Measurements from ENCODE around the gene FAM20C.

The FAM20C gene

DNA sequence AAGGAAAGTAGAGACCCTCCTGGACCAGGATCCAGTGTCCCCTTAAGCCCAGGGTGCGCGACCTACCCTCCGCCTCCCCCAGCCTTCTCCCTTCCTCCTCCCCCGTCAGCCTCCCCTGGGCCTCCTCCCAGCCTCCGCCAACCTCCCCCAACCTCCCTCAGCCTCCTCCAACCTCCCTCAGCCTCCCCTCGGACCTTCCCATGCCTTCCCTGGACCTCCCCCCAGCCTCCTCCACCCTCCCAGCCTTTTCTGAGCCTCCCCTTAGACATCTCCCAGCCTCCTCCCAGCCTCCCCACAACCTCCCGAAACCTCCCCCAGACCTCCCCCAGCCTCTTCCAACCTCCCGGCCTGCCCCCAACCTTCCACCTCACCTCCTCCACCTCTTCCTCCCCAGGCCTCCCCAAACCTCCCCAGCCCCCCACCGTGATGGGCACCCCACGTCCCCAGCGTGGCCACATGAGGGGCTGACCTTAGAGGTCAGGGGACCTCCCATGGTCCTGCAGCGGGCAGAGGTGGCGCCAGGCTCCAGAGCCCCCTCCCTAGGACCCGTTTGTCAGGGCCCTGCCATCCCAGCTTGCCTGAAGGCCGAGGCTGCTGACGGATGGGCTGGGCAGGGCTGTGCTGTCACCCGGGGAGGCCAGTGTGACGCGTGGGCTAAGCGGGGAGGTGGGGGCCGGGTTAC, 18.8 kb downstream of the FAM20C start:
- TF ChIP-seq, protein P1, sequence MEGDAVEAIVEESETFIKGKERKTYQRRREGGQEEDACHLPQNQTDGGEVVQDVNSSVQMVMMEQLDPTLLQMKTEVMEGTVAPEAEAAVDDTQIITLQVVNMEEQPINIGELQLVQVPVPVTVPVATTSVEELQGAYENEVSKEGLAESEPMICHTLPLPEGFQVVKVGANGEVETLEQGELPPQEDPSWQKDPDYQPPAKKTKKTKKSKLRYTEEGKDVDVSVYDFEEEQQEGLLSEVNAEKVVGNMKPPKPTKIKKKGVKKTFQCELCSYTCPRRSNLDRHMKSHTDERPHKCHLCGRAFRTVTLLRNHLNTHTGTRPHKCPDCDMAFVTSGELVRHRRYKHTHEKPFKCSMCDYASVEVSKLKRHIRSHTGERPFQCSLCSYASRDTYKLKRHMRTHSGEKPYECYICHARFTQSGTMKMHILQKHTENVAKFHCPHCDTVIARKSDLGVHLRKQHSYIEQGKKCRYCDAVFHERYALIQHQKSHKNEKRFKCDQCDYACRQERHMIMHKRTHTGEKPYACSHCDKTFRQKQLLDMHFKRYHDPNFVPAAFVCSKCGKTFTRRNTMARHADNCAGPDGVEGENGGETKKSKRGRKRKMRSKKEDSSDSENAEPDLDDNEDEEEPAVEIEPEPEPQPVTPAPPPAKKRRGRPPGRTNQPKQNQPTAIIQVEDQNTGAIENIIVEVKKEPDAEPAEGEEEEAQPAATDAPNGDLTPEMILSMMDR (IDR thresholded peaks at IDR 0.05; ENCODE audit: low read depth, low read length, missing control alignments): no peak
- no peak overlapping the region for H3K4me3 ChIP-seq (replicated peaks; ENCODE audit: low read depth, low read length)
- DNase-seq (ENCODE audit: extremely low read depth, low read depth): no peak

DNA sequence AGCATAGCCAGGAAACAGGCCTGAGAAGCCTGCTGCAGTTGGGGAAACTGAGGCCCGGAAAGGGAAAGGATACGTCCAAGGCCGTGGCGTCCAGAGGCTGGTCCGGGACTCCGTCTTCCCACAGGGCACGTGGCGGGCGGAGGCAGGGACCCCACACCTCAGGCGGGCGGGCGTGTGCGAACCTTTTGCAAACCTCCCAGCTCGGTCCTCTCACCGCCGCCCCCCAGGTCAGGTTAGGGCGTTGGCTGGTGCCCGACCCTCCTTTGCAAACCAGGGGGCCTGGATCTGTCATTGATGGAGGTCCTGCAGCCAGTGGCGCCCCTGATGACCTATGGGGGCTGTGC, 19.3 kb downstream of the FAM20C start:
- H3K4me3 ChIP-seq (replicated peaks; ENCODE audit: low read depth, low read length): no peak overlapping the region
- TF ChIP-seq, protein P1 (IDR thresholded peaks at IDR 0.05; ENCODE audit: low read depth, low read length, missing control alignments): no peak
- DNase-seq (ENCODE audit: extremely low read depth, low read depth): no peak

DNA sequence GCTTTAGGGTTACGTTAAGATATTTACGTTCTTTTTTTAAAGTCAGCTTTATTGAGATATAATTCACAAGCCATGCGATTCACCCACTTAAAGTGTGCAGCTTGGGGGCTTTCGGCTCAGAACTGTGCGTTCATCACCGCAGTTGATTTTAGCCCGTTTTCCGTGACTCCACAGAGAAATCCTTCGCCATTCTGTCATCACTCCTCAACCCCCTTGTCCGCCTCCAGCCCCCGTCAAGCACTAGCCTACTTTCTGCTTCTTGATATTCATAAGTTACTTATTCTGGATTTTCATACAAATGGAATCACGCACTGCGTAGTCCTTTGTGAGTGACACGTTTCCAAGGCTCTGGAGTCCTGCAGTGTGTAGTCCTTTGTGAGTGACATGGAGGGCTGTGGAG, 20.4 kb downstream of the FAM20C start:
- TF ChIP-seq, protein P1 (IDR thresholded peaks at IDR 0.05; ENCODE audit: low read depth, low read length, missing control alignments): no peak
- no peak overlapping the region for H3K4me3 ChIP-seq (replicated peaks; ENCODE audit: low read depth, low read length)
- DNase-seq (ENCODE audit: extremely low read depth, low read depth): no peak

DNA sequence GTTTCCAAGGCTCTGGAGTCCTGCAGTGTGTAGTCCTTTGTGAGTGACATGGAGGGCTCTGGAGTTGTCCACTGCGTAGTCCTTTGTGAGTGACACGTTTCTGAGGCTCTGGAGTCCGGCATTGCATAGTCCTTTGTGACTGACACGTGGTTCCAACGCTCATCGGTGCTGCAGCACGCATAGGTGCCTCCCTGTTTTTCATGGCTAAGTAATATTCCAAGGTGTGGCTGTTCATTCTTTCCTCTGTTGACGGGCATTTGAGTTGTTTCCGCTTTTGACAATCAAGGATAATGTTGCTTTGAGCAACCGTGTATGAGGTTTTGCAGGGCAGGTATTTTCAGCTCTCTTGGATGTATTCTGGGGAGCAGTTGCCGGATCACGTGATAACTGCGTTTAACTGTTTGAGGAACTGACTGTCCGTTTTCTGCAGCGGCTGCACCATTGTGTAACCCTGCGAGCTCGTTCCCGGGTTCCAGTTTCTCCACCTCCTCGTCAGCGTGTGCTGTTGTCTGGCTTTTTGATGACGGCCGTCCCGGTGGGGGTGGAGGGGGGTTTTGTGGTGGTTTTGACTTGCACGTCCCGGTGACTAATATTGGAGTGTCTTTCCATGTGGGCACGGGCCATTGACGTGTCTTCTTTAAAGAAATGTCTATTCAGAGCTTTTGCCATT, 21.1 kb downstream of the FAM20C start:
- DNase-seq (ENCODE audit: extremely low read depth, low read depth): no peak
- no peak overlapping the region for H3K4me3 ChIP-seq (replicated peaks; ENCODE audit: low read depth, low read length)
- TF ChIP-seq, protein P1 (IDR thresholded peaks at IDR 0.05; ENCODE audit: low read depth, low read length, missing control alignments): no peak

DNA sequence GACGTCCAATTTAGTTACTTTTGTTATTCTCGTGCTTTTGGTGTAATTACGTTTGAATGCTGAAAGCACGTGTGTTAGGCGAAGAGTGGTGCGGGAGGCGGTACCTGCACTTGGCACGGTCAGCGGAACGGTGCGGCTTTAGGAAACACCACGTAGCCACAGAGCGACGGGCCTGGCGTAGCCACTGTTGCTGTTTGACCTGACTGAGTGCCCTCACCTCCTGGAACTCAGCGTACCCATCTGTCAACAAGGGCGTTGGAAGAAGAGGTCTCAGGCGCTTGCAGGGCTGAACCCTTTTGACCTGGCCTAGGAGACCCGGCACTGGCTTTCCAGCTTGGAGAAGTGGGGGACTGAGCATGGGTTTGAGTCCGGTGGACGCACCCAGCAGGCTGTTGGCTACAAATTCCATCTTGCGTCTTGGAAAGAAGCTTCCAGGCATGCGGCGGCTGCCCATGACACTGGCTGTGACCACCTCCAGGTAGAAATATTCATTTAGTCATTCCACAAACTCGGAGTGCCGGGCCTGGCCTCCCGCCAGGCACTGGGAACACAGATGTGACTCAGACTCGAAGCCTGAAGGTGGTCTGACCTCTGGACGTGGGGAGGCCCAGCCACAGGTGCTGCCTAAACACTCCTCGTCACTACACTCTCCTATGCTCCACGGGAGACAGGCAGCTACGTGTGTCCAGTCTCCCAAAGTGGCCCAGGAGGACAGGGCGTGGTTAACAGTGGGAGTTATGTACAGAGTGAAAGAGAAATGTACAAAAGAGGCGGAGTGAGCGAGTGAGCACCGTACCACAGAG, 22.2 kb downstream of the FAM20C start:
- no peak overlapping the region for H3K4me3 ChIP-seq (replicated peaks; ENCODE audit: low read depth, low read length)
- DNase-seq (ENCODE audit: extremely low read depth, low read depth): no peak
- TF ChIP-seq, protein P1 (IDR thresholded peaks at IDR 0.05; ENCODE audit: low read depth, low read length, missing control alignments): no peak

DNA sequence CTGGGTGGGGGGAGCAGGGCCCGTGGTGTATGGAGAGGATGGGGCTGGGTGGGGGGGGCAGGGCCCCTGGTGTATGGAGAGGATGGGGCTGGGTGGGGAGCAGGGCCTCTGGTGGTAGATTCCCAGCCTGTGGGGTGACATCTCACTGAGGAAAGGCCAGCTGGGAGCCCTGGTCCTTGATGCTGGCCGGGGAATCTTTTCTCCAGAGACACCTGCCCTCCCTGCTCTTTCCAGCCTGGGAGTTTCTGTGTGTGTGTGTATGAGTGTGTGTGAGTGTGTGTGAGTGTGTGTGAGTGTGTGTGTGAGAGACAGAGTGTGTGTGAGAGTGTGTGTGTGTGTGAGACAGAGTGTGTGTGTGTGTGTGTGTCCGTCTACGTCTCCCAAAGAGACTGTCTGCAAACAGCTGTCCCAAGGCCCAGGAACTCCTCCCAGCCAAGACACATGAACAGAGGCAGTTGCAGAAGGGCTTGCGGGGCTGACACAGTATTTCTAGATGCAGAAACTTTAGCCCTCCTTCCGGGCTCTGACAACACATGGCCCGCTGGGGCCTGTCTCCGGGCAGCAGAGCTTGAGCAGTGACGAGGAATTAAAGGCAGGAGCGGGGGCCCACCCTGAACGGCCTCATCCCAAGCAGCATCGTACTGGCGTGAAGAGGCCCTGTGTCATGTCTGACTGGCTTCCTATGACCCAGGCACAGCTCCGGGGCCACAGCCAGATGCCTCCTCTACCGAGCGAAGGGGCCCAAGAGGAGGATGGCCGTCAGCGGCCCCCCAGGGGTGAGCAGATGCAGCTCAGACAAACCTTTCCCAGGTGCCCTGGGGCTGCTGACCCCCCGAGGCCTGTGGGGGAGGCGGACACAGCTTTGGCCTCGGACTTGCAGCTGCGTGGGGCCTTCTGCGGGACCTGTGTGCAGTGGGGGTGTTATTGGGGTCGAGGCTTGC, 24.3 kb downstream of the FAM20C start:
- DNase-seq (ENCODE audit: extremely low read depth, low read depth): no peak
- no peak overlapping the region for H3K4me3 ChIP-seq (replicated peaks; ENCODE audit: low read depth, low read length)
- TF ChIP-seq, protein P1 (IDR thresholded peaks at IDR 0.05; ENCODE audit: low read depth, low read length, missing control alignments): no peak

Data from HFF-Myc (cell line).